ENCODE results near the gene ARSJ. TPM values are rescaled to one million over a fixed set of nuclear protein-coding genes. Genes with fewer than 3 reads are reported as not detected.
A peak's percentile ranks its signal among the peaks of the same experiment; 100 is the strongest.
"Not testable (repeated sequence)": the region's sequence is repeated elsewhere in the genome, so short reads cannot be mapped to it uniquely, and the experiment has no call there.

Gene ARSJ
- polyA plus RNA-seq, 1 donor (not counting 4 experiments of a cell fraction or from before 2014, with no cell fraction given), result 15.7 TPM

DNA sequence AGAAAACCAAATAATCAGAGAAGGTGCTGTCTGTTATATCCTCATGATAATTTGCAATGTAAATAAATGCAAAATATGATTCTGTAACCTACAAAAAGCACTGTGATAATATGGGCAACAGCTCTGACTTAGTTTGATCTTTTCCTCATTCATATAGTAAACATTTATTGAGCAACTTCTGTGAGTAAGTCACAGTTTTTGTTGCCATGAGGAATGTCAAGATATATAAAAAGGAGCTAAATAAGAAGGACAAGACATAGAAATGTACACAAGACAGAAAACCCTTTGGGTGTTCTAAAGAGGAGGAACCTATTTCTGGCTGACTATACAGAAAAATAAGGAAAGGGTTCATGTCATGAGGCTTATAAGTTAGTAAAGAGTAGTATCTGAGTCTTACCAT, 44.3 kb downstream of the ARSJ start:
- H2AFZ ChIP-seq (ENCODE audit: control insufficient read depth, low read length), result no peak overlapping the region
- H4K20me1 ChIP-seq (ENCODE audit: control insufficient read depth, extremely low read depth, insufficient read depth, low read length), result no peaks in the 10 kb centered on the region
- H3K4me1 ChIP-seq (ENCODE audit: control insufficient read depth, extremely low read depth, insufficient read depth, low read length), result peaks cover 3% of the 10 kb centered on the region
- H3K27ac ChIP-seq (ENCODE audit: control insufficient read depth, insufficient read depth, low read length), result no peak overlapping the region
- no peak for FAIRE-seq
- no peak for DNase-seq (ENCODE audit: low read depth, low spot score)
- TF ChIP-seq EZH2 (IDR thresholded peaks at IDR 0.05; ENCODE audit: low read length), result no peak
- TF ChIP-seq, protein P1, sequence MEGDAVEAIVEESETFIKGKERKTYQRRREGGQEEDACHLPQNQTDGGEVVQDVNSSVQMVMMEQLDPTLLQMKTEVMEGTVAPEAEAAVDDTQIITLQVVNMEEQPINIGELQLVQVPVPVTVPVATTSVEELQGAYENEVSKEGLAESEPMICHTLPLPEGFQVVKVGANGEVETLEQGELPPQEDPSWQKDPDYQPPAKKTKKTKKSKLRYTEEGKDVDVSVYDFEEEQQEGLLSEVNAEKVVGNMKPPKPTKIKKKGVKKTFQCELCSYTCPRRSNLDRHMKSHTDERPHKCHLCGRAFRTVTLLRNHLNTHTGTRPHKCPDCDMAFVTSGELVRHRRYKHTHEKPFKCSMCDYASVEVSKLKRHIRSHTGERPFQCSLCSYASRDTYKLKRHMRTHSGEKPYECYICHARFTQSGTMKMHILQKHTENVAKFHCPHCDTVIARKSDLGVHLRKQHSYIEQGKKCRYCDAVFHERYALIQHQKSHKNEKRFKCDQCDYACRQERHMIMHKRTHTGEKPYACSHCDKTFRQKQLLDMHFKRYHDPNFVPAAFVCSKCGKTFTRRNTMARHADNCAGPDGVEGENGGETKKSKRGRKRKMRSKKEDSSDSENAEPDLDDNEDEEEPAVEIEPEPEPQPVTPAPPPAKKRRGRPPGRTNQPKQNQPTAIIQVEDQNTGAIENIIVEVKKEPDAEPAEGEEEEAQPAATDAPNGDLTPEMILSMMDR (optimal IDR thresholded peaks at IDR 0.05 in 1 of 3, IDR thresholded peaks at IDR 0.05 in 1 of 3, conservative IDR thresholded peaks at IDR 0.05 in 1 of 3; ENCODE audit: extremely low read depth in 1 of 3, insufficient read depth in 2 of 3, low read length in 3 of 3), result no peak
- H3K9ac ChIP-seq (ENCODE audit: control insufficient read depth, extremely low read depth, insufficient read depth, low read length), result no peak overlapping the region
- dilution Hi-C loops (cut with MboI; ENCODE audit: extremely low pct_ligation_motif_present, low sequenced_read_pairs), result no loop called here
- no peak overlapping the region for H3K4me3 ChIP-seq (ENCODE audit: control insufficient read depth in 2 of 3, extremely low read depth in 1 of 3, insufficient read depth in 2 of 3, low read depth in 1 of 3, low read length in 3 of 3)
- H3K9me1 ChIP-seq (ENCODE audit: control insufficient read depth, extremely low read depth, insufficient read depth, low read length), result no peaks in the 10 kb centered on the region
- H3K36me3 ChIP-seq (ENCODE audit: control insufficient read depth in 2 of 2, extremely low read depth in 1 of 2, insufficient read depth in 2 of 2, low read length in 2 of 2), result no peaks in the 10 kb centered on the region
- peaks cover 45% of the 10 kb centered on the region for H3K79me2 ChIP-seq (ENCODE audit: control insufficient read depth, insufficient read depth, low read length)
- H3K9me3 ChIP-seq (ENCODE audit: control insufficient read depth, low read depth, low read length), result no peaks in the 10 kb centered on the region
- no peak overlapping the region for H3K4me2 ChIP-seq (ENCODE audit: control insufficient read depth, extremely low read depth, insufficient read depth, low read depth, low read length)
- no peaks in the 10 kb centered on the region for H3K27me3 ChIP-seq (ENCODE audit: control insufficient read depth, extremely low read depth, insufficient read depth, low read length)

GRCh38 chr4:113924706-113925105, 54.7 kb downstream of the ARSJ start:
- peak; percentile 64 for FAIRE-seq
- dilution Hi-C loops (cut with MboI; ENCODE audit: extremely low pct_ligation_motif_present, low sequenced_read_pairs); H3K36me3 ChIP-seq (ENCODE audit: control insufficient read depth in 2 of 2, extremely low read depth in 1 of 2, insufficient read depth in 2 of 2, low read length in 2 of 2); H4K20me1 ChIP-seq (ENCODE audit: control insufficient read depth, extremely low read depth, insufficient read depth, low read length); H3K9me1 ChIP-seq (ENCODE audit: control insufficient read depth, extremely low read depth, insufficient read depth, low read length); H2AFZ ChIP-seq (ENCODE audit: control insufficient read depth, low read length); H3K27me3 ChIP-seq (ENCODE audit: control insufficient read depth, extremely low read depth, insufficient read depth, low read length); DNase-seq (ENCODE audit: low read depth, low spot score); H3K27ac ChIP-seq (ENCODE audit: control insufficient read depth, insufficient read depth, low read length); H3K4me2 ChIP-seq (ENCODE audit: control insufficient read depth, extremely low read depth, insufficient read depth, low read depth, low read length); H3K9ac ChIP-seq (ENCODE audit: control insufficient read depth, extremely low read depth, insufficient read depth, low read length); H3K79me2 ChIP-seq (ENCODE audit: control insufficient read depth, insufficient read depth, low read length); H3K4me1 ChIP-seq (ENCODE audit: control insufficient read depth, extremely low read depth, insufficient read depth, low read length); H3K4me3 ChIP-seq (ENCODE audit: control insufficient read depth in 2 of 3, extremely low read depth in 1 of 3, insufficient read depth in 2 of 3, low read depth in 1 of 3, low read length in 3 of 3); H3K9me3 ChIP-seq (ENCODE audit: control insufficient read depth, low read depth, low read length): not testable (repeated sequence)

- no peak overlapping the region for H3K4me2 ChIP-seq (ENCODE audit: control insufficient read depth, extremely low read depth, insufficient read depth, low read depth, low read length)
- DNase-seq (ENCODE audit: low read depth, low spot score), result no peak
- dilution Hi-C loops (cut with MboI; ENCODE audit: extremely low pct_ligation_motif_present, low sequenced_read_pairs), result no loop called here
- no peaks in the 10 kb centered on the region for H3K9me1 ChIP-seq (ENCODE audit: control insufficient read depth, extremely low read depth, insufficient read depth, low read length)
- no peaks in the 10 kb centered on the region for H3K27me3 ChIP-seq (ENCODE audit: control insufficient read depth, extremely low read depth, insufficient read depth, low read length)
- no peaks in the 10 kb centered on the region for H4K20me1 ChIP-seq (ENCODE audit: control insufficient read depth, extremely low read depth, insufficient read depth, low read length)
- peaks cover 4% of the 10 kb centered on the region for H3K79me2 ChIP-seq (ENCODE audit: control insufficient read depth, insufficient read depth, low read length)
- H3K4me1 ChIP-seq (ENCODE audit: control insufficient read depth, extremely low read depth, insufficient read depth, low read length), result peaks cover 11% of the 10 kb centered on the region
- no peak overlapping the region for H3K27ac ChIP-seq (ENCODE audit: control insufficient read depth, insufficient read depth, low read length)
- no peak overlapping the region for H2AFZ ChIP-seq (ENCODE audit: control insufficient read depth, low read length)
- TF ChIP-seq, protein P1 (optimal IDR thresholded peaks at IDR 0.05 in 1 of 3, IDR thresholded peaks at IDR 0.05 in 1 of 3, conservative IDR thresholded peaks at IDR 0.05 in 1 of 3; ENCODE audit: extremely low read depth in 1 of 3, insufficient read depth in 2 of 3, low read length in 3 of 3), result no peak
- no peak for TF ChIP-seq EZH2 (IDR thresholded peaks at IDR 0.05; ENCODE audit: low read length)
- no peak overlapping the region for H3K4me3 ChIP-seq (ENCODE audit: control insufficient read depth in 2 of 3, extremely low read depth in 1 of 3, insufficient read depth in 2 of 3, low read depth in 1 of 3, low read length in 3 of 3)
- H3K9ac ChIP-seq (ENCODE audit: control insufficient read depth, extremely low read depth, insufficient read depth, low read length), result no peak overlapping the region
- no peaks in the 10 kb centered on the region for H3K9me3 ChIP-seq (ENCODE audit: control insufficient read depth, low read depth, low read length)
- H3K36me3 ChIP-seq (ENCODE audit: control insufficient read depth in 2 of 2, extremely low read depth in 1 of 2, insufficient read depth in 2 of 2, low read length in 2 of 2), result no peaks in the 10 kb centered on the region
- no peak for FAIRE-seq
Observed at GRCh38 chr4:113921089-113921794, 58.2 kb downstream of the ARSJ start.

All from keratinocyte (primary cell).